Testis (tissue), 3 donors: Measurements from ENCODE around the gene BCL2A1. TPM values are rescaled to one million over a fixed set of nuclear protein-coding genes. Genes with fewer than 3 reads are reported as not detected.
A peak's percentile ranks its signal among the peaks of the same experiment; 100 is the strongest.
"Not testable (repeated sequence)": the region's sequence is repeated elsewhere in the genome, so short reads cannot be mapped to it uniquely, and the experiment has no call there.

ENCODE experiments used
- DNase-seq: peaks from one replicate; pipeline ENCODE4 v3.0.0-alpha.2; 2019
- H3K27ac ChIP-seq, 2 donors: fragments of 200-600 bp; sonication (generic); one replicate each; pipeline ENCODE4 v1.5.1; 2019
- H3K27me3 ChIP-seq: fragments of 200-600 bp; sonication (generic); one replicate; pipeline ENCODE4 v1.5.1; 2019
- H3K36me3 ChIP-seq: fragments of 200-600 bp; sonication (generic); one replicate; pipeline ENCODE4 v1.5.1; 2017; ENCODE audit warnings: low read depth; ENCODE audit errors: missing control alignments
- H3K4me1 ChIP-seq: fragments of 200-600 bp; sonication (generic); one replicate; pipeline ENCODE4 v1.5.1; 2019
- H3K4me3 ChIP-seq, 2 donors: fragments of 200-600 bp; sonication (generic); one replicate each; pipeline ENCODE4 v1.5.1; 2017 to 2019
- H3K9me3 ChIP-seq: fragments of 200-600 bp; sonication (generic); one replicate; pipeline ENCODE4 v1.5.1; 2017
- POLR2A ChIP-seq: fragments of 450-650 bp; IDR thresholded peaks from one replicate; pipeline ENCODE4 v1.6.1; 2017; ENCODE audit warnings: antibody characterized with exemption, mild to moderate bottlenecking, moderate library complexity
- WGBS, 2 donors: methylation state at CpG; one replicate each; pipeline ENCODE4 v1.1.5; 2018; 5-methylcytosine and 5-hydroxymethylcytosine counted together
- intact Hi-C: fragments of 100-400 bp; cut with DNase I; formaldehyde crosslinking; loops from one replicate; pipeline ENCODE4 v1.15.1; 2023; ENCODE audit warnings: low total_unique reads
- polyA plus RNA-seq: library from polyadenylated mRNA; stranded (reverse); fragments of 350-450 nt; fragmentation: Illumina TruSeq; extraction: RNeasy Lipid Tissue Mini Kit (QIAGEN cat#74804); gene quantifications from one replicate; pipeline ENCODE4 v1.2.3, GENCODE V29; 2014; ENCODE audit warnings: low read depth, low replicate concordance; ENCODE audit not compliant: insufficient read depth
- total RNA-seq, 2 donors: library from RNA; depleted of rRNA; stranded (reverse); fragments of >200 nt; gene quantifications; one replicate each; pipeline ENCODE4 v1.2.3, GENCODE V29; 2016
- TF ChIP-seq, protein P1 (sequence below), 3 experiments: fragments of 450-650 bp in 2 of 3; fragments of 200-600 bp in 1 of 3; sonication (generic) in 1 of 3; IDR thresholded peaks; one replicate each; pipeline ENCODE4 v1.5.1; 2016 to 2019; ENCODE audit warnings: antibody characterized with exemption in 3 of 3, mild to moderate bottlenecking in 2 of 3, moderate library complexity in 1 of 3

The BCL2A1 gene
- total and polyA plus RNA-seq, 3 donors from 2014 or later = 2.3 TPM; not detected in 2

DNA sequence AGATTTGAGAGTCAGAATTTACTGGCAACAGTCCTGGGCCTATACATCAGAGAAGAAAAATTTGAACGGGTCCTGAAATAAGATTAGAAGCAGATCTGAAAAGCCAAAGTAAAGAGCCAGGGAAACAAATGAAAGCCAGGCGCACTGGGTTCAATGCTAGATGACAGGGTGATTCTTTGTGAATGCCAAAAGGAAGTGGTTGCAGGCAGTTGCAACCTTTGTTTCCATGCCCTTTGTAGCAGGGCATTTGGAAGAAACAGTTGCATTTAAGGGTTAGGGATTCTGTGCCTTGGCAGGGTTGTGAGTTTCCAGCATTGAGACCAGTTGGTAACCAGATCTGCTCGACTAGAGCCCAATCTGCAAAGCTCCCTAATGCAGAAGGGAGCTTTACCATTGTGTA is 37.8 kb downstream of the BCL2A1 start:
- WGBS, 2 donors = 63 to 72% methylated on average over 3 of the region's 3 CpGs
- H3K27ac ChIP-seq = no peak overlapping the region

GRCh38 chr15:79932447-79932846 is 38.5 kb downstream of the BCL2A1 start:
- intact Hi-C loops = no loop called here
- WGBS, 2 donors = 56 to 61% methylated on average over 5 of the region's 5 CpGs
- H3K4me1 ChIP-seq = peaks cover 6% of the 10 kb centered on the region
- H3K36me3 ChIP-seq = no peaks in the 10 kb centered on the region
- TF ChIP-seq POLR2A = no peak
- TF ChIP-seq, protein P1, sequence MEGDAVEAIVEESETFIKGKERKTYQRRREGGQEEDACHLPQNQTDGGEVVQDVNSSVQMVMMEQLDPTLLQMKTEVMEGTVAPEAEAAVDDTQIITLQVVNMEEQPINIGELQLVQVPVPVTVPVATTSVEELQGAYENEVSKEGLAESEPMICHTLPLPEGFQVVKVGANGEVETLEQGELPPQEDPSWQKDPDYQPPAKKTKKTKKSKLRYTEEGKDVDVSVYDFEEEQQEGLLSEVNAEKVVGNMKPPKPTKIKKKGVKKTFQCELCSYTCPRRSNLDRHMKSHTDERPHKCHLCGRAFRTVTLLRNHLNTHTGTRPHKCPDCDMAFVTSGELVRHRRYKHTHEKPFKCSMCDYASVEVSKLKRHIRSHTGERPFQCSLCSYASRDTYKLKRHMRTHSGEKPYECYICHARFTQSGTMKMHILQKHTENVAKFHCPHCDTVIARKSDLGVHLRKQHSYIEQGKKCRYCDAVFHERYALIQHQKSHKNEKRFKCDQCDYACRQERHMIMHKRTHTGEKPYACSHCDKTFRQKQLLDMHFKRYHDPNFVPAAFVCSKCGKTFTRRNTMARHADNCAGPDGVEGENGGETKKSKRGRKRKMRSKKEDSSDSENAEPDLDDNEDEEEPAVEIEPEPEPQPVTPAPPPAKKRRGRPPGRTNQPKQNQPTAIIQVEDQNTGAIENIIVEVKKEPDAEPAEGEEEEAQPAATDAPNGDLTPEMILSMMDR (IDR thresholded peaks at IDR 0.05) = no peak
- no peak overlapping the region for H3K27ac ChIP-seq
- no peak overlapping the region for H3K4me3 ChIP-seq
- no peak for DNase-seq
- no peaks in the 10 kb centered on the region for H3K9me3 ChIP-seq
- no peaks in the 10 kb centered on the region for H3K27me3 ChIP-seq

More for the DNA sequence above, 37.8 kb downstream of the BCL2A1 start:
- H3K4me1 ChIP-seq = peaks cover 6% of the 10 kb centered on the region
- no peaks in the 10 kb centered on the region for H3K27me3 ChIP-seq
- H3K4me3 ChIP-seq = no peak overlapping the region
- no peak for TF ChIP-seq POLR2A
- TF ChIP-seq, protein P1 (IDR thresholded peaks at IDR 0.05) = no peak
- no peak for DNase-seq
- no peaks in the 10 kb centered on the region for H3K9me3 ChIP-seq
- no peaks in the 10 kb centered on the region for H3K36me3 ChIP-seq
- intact Hi-C loops = no loop called here

DNA sequence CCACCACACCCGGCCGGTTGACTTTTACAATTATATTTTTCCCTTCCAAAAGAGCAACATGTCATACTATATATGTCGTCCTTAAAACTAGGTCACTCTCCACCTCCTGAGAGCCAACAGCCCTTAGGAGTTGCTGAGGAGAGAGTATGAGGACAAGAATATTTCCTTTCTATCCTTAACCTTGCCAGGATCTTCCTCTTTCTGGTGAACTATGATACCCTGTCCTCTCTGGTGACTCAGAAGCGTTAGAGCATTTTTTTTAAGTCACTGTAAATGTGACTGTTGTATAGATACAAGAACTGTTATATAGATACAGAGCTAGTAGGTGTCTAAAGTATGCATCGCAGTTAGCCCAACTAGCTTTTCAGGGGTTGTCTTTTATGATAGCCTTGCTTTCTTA is 40.5 kb downstream of the BCL2A1 start:
- no peak for DNase-seq
- Histone ChIP-seq H3K36me3 (no peaks in the 10 kb centered on the region), H3K27me3 (no peaks in the 10 kb centered on the region), H3K4me1 (peaks cover 4% of the 10 kb centered on the region), H3K4me3 (no peak overlapping the region), H3K9me3 (no peaks in the 10 kb centered on the region), H3K27ac (no peak overlapping the region)
- intact Hi-C loops = no loop called here
- 79 to 84% methylated on average over 5 of the region's 5 CpGs for WGBS, 2 donors
- no peak for TF ChIP-seq POLR2A
- TF ChIP-seq, protein P1 (IDR thresholded peaks at IDR 0.05) = no peak

DNA sequence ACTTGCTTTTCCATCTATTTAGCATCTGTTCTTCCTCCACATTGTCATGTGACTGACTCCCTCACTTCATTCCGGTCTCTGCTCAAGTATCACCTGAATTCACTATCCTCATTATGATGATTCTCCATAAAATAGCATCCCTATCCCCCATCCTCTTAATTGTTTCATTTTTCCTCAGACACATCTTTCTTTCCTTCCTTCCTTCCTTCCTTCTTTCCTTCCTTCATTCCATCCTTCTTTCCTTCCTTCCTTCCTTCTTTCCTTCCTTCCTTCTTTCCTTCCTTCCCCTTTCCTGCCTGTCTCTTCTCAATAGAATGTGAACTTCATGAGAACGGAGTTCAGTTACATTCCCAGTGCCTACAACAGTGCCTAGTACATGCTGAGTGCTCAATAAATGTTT is 41.6 kb downstream of the BCL2A1 start:
- no peaks in the 10 kb centered on the region for H3K9me3 ChIP-seq
- no peak overlapping the region for H3K27ac ChIP-seq
- no peaks in the 10 kb centered on the region for H3K27me3 ChIP-seq
- H3K4me1 ChIP-seq = peaks cover 2% of the 10 kb centered on the region
- TF ChIP-seq, protein P1 (IDR thresholded peaks at IDR 0.05) = no peak
- no peak for TF ChIP-seq POLR2A
- intact Hi-C loops = no loop called here
- no peak overlapping the region for H3K4me3 ChIP-seq
- DNase-seq = no peak
- WGBS, 2 donors = 70 to 88% methylated on average over 2 of the region's 2 CpGs
- H3K36me3 ChIP-seq = no peaks in the 10 kb centered on the region

DNA sequence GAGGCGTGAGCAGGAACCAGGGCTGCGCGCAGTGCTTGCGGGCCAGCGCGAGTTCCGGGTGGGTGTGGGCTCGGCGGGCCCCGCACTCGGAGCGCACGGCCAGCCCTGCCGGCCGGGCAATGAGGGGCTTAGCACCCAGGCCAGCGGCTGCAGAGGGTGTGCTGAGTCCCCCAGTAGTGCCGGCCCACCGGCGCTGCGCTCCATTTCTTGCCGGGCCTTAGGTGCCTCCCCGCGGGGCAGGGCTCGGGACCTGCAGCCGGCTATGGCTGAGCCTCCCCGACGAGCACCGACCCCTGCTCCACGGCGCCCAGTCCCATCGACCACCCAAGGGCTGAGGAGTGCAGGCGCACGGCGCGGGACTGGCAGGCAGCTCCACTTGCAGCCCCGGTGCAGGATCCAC is 44.9 kb downstream of the BCL2A1 start:
- H3K27ac ChIP-seq, H3K27me3 ChIP-seq, H3K36me3 ChIP-seq, H3K9me3 ChIP-seq, DNase-seq, intact Hi-C loops: not testable (repeated sequence)
- 66% methylated on average over 20 of the region's 36 CpGs; no CpG with 5 or more reads in 1 of the 2 donors for whole genome bisulfite sequencing, 2 donors
- peaks cover 10% of the 10 kb centered on the region for H3K4me1 ChIP-seq
- peak overlapping the region in 1 of 2 donors; percentile 40 for H3K4me3 ChIP-seq
